KMS-11 (cell line): ENCODE measurements around the gene COPS8.

Source experiments
- H2AFZ ChIP-seq: fragments of 200-600 bp; sonication (generic); 2 replicates; pipeline ENCODE4 v1.6.1; 2016; ENCODE audit warnings: antibody characterized with exemption, mixed run types, low read depth
- H3K27ac ChIP-seq: fragments of 200-600 bp; sonication (generic); 2 replicates; pipeline ENCODE4 v1.6.1; 2016; ENCODE audit warnings: mild to moderate bottlenecking, mixed run types
- H3K27me3 ChIP-seq: fragments of 200-600 bp; sonication (generic); 2 replicates; pipeline ENCODE4 v1.6.1; 2017; ENCODE audit warnings: mild to moderate bottlenecking, low read depth, mixed run types, moderate library complexity; ENCODE audit not compliant: insufficient read depth
- H3K36me3 ChIP-seq: fragments of 200-600 bp; sonication (generic); 2 replicates; pipeline ENCODE4 v1.6.1; 2017; ENCODE audit warnings: mild to moderate bottlenecking, mixed run types; ENCODE audit not compliant: insufficient read depth
- H3K4me1 ChIP-seq: fragments of 200-600 bp; sonication (generic); 2 replicates; pipeline ENCODE4 v1.6.1; 2016; ENCODE audit warnings: mild to moderate bottlenecking, low read depth, mixed run types; ENCODE audit not compliant: poor library complexity, severe bottlenecking
- H3K4me2 ChIP-seq: fragments of 200-600 bp; sonication (generic); 2 replicates; pipeline ENCODE4 v1.7.0; 2016; ENCODE audit warnings: mild to moderate bottlenecking, mixed run types
- H3K4me3 ChIP-seq: fragments of 200-600 bp; sonication (generic); IDR thresholded peaks from 2 replicates; pipeline ENCODE4 v1.6.1; 2017; ENCODE audit warnings: low read depth, low read length, mixed read lengths; ENCODE audit not compliant: insufficient read depth
- H3K79me2 ChIP-seq: fragments of 200-600 bp; sonication (generic); 2 replicates; pipeline ENCODE4 v1.6.1; 2016; ENCODE audit warnings: low read depth, mixed run types; ENCODE audit not compliant: insufficient read depth
- H3K9ac ChIP-seq: fragments of 200-600 bp; sonication (generic); 2 replicates; pipeline ENCODE4 v1.6.1; 2016; ENCODE audit warnings: mild to moderate bottlenecking, mixed run types
- H4K20me1 ChIP-seq: fragments of 200-600 bp; sonication (generic); 2 replicates; pipeline ENCODE4 v1.6.1; 2016; ENCODE audit warnings: mild to moderate bottlenecking, mixed run types; ENCODE audit not compliant: insufficient read depth
- CTCF ChIP-seq: fragments of 200-600 bp; sonication (generic); conservative IDR thresholded peaks from 2 replicates; pipeline ENCODE4 v1.6.1; 2017; ENCODE audit warnings: low read depth, mild to moderate bottlenecking, antibody characterized with exemption, low read length, moderate library complexity, mixed read lengths

COPS8 gene

DNA sequence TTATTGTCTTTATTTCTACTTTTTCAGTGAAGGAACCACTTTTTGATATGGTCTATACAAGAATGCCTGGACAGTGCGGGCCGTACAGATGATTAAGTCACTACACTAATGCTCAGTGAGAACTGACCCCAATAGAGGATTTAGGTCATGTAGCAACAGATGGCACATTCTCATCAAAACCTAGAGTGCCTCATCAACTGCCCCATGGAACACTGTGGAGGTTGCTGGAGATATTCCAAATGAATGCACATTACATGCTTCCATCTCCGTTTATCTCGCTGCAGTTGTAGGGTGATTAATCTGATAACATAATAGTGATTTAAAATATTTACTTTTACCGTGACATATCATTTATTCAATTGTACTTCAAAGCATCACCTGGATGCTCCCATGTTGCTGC is 41.8 kb upstream of the COPS8 start:
- Histone ChIP-seq H2AFZ (no peak overlapping the region), H3K27me3 (no peaks in the 10 kb centered on the region), H3K4me3 (no peak overlapping the region), H3K36me3 (no peaks in the 10 kb centered on the region), H3K4me2 (no peak overlapping the region), H3K79me2 (no peaks in the 10 kb centered on the region), H3K27ac (no peak overlapping the region), H4K20me1 (no peaks in the 10 kb centered on the region), H3K4me1 (no peaks in the 10 kb centered on the region), H3K9ac (no peak overlapping the region)
- TF ChIP-seq CTCF, result no peak

GRCh38 chr2:237044281-237044680 is 41.4 kb upstream of the COPS8 start:
- no peak overlapping the region for H3K4me2 ChIP-seq
- TF ChIP-seq CTCF, result no peak
- no peaks in the 10 kb centered on the region for H3K27me3 ChIP-seq
- H3K9ac ChIP-seq, result no peak overlapping the region
- H3K27ac ChIP-seq, result no peak overlapping the region
- no peaks in the 10 kb centered on the region for H3K36me3 ChIP-seq
- H3K4me3 ChIP-seq, result no peak overlapping the region
- no peak overlapping the region for H2AFZ ChIP-seq
- H4K20me1 ChIP-seq, result no peaks in the 10 kb centered on the region
- H3K4me1 ChIP-seq, result no peaks in the 10 kb centered on the region
- H3K79me2 ChIP-seq, result no peaks in the 10 kb centered on the region

DNA sequence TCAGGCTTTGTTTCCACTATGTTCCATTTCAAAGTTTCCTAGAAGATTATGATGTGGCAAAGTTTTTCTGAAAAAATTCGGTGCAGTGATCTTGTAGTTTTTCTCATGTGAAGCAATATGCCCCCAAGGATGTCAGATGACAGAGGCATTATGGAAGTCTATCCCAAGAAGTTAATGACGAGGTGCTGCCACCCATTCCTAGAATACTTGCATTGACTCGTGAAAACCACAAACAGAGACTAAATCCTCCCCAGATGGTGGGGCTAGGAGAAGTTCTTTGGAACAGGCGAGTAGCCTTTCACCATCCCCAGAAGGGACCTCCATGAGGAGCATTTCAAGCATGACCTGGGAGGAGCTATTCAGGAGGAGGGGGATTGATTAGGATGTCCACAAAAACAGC is 40.2 kb upstream of the COPS8 start:
- H3K79me2 ChIP-seq, result no peaks in the 10 kb centered on the region
- no peak overlapping the region for H3K9ac ChIP-seq
- no peak overlapping the region for H3K4me2 ChIP-seq
- no peaks in the 10 kb centered on the region for H3K27me3 ChIP-seq
- H3K36me3 ChIP-seq, result no peaks in the 10 kb centered on the region
- no peak overlapping the region for H2AFZ ChIP-seq
- TF ChIP-seq CTCF, result no peak
- H3K4me1 ChIP-seq, result no peaks in the 10 kb centered on the region
- no peak overlapping the region for H3K27ac ChIP-seq
- H3K4me3 ChIP-seq, result no peak overlapping the region
- no peaks in the 10 kb centered on the region for H4K20me1 ChIP-seq

- no peak overlapping the region for H3K4me3 ChIP-seq
- H2AFZ ChIP-seq, result no peak overlapping the region
- no peak for TF ChIP-seq CTCF
These were observed 37.1 kb upstream of the COPS8 start for GRCh38 chr2:237048595-237048994.

GRCh38 chr2:237051861-237052260 is 33.8 kb upstream of the COPS8 start:
- Histone ChIP-seq H3K36me3 (no peaks in the 10 kb centered on the region), H4K20me1 (no peaks in the 10 kb centered on the region), H3K79me2 (no peaks in the 10 kb centered on the region), H3K4me1 (peaks cover under 1% of the 10 kb centered on the region), H3K9ac (no peak overlapping the region), H3K27ac (no peak overlapping the region), H3K4me3 (no peak overlapping the region), H2AFZ (no peak overlapping the region), H3K27me3 (no peaks in the 10 kb centered on the region), H3K4me2 (no peak overlapping the region)
- no peak for TF ChIP-seq CTCF

More at GRCh38 chr2:237048595-237048994, 37.1 kb upstream of the COPS8 start:
- Histone ChIP-seq H4K20me1 (no peaks in the 10 kb centered on the region), H3K4me1 (no peaks in the 10 kb centered on the region), H3K36me3 (no peaks in the 10 kb centered on the region), H3K27me3 (no peaks in the 10 kb centered on the region), H3K4me2 (no peak overlapping the region), H3K27ac (no peak overlapping the region), H3K79me2 (no peaks in the 10 kb centered on the region), H3K9ac (no peak overlapping the region)
